ENCODE data around the gene TSPAN4. TPM values are rescaled to one million over a fixed set of nuclear protein-coding genes. Genes with fewer than 3 reads are reported as not detected.
A peak's percentile ranks its signal among the peaks of the same experiment; 100 is the strongest.

Gene TSPAN4
- total and polyA plus RNA-seq, 9 of the 15 experiments (the other 6 are each of a cell fraction or from before 2014, with no cell fraction given), result 0.07 to 31.0 (median 15.7) TPM

DNA sequence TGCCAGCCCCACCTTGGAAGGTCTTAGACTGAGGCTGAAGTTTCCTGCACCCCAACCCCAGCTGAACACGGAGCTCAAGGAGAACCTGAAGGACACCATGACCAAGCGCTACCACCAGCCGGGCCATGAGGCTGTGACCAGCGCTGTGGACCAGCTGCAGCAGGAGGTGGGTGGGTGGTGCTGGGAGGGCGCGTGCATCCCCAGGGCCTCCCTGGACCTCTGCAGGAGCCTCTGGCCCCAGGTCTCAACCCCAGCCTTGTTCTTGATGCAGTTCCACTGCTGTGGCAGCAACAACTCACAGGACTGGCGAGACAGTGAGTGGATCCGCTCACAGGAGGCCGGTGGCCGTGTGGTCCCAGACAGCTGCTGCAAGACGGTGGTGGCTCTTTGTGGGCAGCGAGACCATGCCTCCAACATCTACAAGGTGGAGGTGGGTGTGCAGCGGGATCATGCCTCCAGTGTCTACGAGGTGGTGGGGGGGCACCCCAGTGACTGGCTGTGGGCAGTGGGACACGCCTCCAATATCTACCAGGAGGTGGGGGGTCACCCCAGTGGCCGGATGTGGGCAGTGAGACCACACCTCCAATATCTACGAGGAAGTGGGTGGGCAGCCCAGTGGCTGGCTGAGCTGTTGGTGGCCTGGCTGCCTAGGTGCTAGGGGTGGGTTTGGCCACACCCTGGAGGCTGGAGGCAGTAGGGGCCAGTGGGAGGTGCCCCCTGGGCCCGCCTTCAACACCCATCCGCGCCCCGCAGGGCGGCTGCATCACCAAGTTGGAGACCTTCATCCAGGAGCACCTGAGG lies 5.3 kb upstream of the TSPAN4 start (continued):
- TF ChIP-seq ILK (tag; IDR thresholded peaks at IDR 0.05; ENCODE audit: borderline replicate concordance, low read depth), result no peak
- no peak for TF ChIP-seq SREBF2 (CRISPR knock-in tag; IDR thresholded peaks at IDR 0.05)
- peak; percentile 49; the same call in 1 of the 2 replicates for TF ChIP-seq SP1 (CRISPR knock-in tag; IDR thresholded peaks at IDR 0.05)
- TF ChIP-seq RBM22 (IDR thresholded peaks at IDR 0.05; ENCODE audit: low read depth, low read length, poor library complexity, severe bottlenecking), result peak; percentile 67
- TF ChIP-seq SAFB (IDR thresholded peaks at IDR 0.05; ENCODE audit: borderline replicate concordance, low read depth, low read length), result peak; percentile 8; the same call in 1 of the 2 replicates
- TF ChIP-seq, protein P1, sequence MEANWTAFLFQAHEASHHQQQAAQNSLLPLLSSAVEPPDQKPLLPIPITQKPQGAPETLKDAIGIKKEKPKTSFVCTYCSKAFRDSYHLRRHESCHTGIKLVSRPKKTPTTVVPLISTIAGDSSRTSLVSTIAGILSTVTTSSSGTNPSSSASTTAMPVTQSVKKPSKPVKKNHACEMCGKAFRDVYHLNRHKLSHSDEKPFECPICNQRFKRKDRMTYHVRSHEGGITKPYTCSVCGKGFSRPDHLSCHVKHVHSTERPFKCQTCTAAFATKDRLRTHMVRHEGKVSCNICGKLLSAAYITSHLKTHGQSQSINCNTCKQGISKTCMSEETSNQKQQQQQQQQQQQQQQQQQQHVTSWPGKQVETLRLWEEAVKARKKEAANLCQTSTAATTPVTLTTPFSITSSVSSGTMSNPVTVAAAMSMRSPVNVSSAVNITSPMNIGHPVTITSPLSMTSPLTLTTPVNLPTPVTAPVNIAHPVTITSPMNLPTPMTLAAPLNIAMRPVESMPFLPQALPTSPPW (CRISPR knock-in tag; IDR thresholded peaks at IDR 0.05), result peak; percentile 64; the same call in 1 of the 2 replicates
- TF ChIP-seq, protein P2, sequence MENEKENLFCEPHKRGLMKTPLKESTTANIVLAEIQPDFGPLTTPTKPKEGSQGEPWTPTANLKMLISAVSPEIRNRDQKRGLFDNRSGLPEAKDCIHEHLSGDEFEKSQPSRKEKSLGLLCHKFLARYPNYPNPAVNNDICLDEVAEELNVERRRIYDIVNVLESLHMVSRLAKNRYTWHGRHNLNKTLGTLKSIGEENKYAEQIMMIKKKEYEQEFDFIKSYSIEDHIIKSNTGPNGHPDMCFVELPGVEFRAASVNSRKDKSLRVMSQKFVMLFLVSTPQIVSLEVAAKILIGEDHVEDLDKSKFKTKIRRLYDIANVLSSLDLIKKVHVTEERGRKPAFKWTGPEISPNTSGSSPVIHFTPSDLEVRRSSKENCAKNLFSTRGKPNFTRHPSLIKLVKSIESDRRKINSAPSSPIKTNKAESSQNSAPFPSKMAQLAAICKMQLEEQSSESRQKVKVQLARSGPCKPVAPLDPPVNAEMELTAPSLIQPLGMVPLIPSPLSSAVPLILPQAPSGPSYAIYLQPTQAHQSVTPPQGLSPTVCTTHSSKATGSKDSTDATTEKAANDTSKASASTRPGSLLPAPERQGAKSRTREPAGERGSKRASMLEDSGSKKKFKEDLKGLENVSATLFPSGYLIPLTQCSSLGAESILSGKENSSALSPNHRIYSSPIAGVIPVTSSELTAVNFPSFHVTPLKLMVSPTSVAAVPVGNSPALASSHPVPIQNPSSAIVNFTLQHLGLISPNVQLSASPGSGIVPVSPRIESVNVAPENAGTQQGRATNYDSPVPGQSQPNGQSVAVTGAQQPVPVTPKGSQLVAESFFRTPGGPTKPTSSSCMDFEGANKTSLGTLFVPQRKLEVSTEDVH (IDR thresholded peaks at IDR 0.05; ENCODE audit: low read depth, partially characterized antibody), result no peak
- TF ChIP-seq, protein P3, sequence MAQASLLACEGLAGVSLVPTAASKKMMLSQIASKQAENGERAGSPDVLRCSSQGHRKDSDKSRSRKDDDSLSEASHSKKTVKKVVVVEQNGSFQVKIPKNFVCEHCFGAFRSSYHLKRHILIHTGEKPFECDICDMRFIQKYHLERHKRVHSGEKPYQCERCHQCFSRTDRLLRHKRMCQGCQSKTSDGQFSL (CRISPR knock-in tag; IDR thresholded peaks at IDR 0.05), result peak; percentile 97
- TF ChIP-seq, protein P3 (tag; IDR thresholded peaks at IDR 0.05), result 0 out of 4 replicates have a peak, but pooled peaks of 1 of the 2 experiments have one; percentile 24
- TF ChIP-seq POLR2A (conservative IDR thresholded peaks at IDR 0.05), result peak; percentile 69
- TF ChIP-seq LCOR (CRISPR knock-in tag; IDR thresholded peaks at IDR 0.05), result no peak
- TF ChIP-seq HDGF (IDR thresholded peaks at IDR 0.05), result no peak
- 0 out of 2 replicates have a peak, but pooled peaks have one; percentile 17 for TF ChIP-seq ZBTB17 (CRISPR knock-in tag; IDR thresholded peaks at IDR 0.05)
- TF ChIP-seq POLR2B (IDR thresholded peaks at IDR 0.05; ENCODE audit: low read depth, partially characterized antibody), result peak; percentile 35
- TF ChIP-seq NFXL1 (CRISPR knock-in tag; IDR thresholded peaks at IDR 0.05), result no peak
- TF ChIP-seq, protein P4, sequence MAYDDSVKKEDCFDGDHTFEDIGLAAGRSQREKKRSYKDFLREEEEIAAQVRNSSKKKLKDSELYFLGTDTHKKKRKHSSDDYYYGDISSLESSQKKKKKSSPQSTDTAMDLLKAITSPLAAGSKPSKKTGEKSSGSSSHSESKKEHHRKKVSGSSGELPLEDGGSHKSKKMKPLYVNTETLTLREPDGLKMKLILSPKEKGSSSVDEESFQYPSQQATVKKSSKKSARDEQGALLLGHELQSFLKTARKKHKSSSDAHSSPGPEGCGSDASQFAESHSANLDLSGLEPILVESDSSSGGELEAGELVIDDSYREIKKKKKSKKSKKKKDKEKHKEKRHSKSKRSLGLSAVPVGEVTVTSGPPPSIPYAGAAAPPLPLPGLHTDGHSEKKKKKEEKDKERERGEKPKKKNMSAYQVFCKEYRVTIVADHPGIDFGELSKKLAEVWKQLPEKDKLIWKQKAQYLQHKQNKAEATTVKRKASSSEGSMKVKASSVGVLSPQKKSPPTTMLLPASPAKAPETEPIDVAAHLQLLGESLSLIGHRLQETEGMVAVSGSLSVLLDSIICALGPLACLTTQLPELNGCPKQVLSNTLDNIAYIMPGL (CRISPR knock-in tag; IDR thresholded peaks at IDR 0.05), result no peak
- TF ChIP-seq, protein P5, sequence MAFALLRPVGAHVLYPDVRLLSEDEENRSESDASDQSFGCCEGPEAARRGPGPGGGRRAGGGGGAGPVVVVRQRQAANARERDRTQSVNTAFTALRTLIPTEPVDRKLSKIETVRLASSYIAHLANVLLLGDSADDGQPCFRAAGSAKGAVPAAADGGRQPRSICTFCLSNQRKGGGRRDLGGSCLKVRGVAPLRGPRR (CRISPR knock-in tag; IDR thresholded peaks at IDR 0.05), result no peak
- TF ChIP-seq GABPA (tag; conservative IDR thresholded peaks at IDR 0.05; ENCODE audit: low read depth), result 0 out of 2 replicates have a peak, but pooled peaks have one; percentile 31
- TF ChIP-seq ZNF239 (CRISPR knock-in tag; IDR thresholded peaks at IDR 0.05), result no peak
- no peak for TF ChIP-seq ATF7 (IDR thresholded peaks at IDR 0.05)
- 0 out of 2 replicates have a peak, but pooled peaks have one; percentile 23 for TF ChIP-seq ZBTB7A (IDR thresholded peaks at IDR 0.05; ENCODE audit: borderline replicate concordance, control insufficient read depth, low read depth, low read length)

Measured in K562 (cell line).